NCI-H2171 (cell line): ENCODE measurements around the gene GPRC5D.

Experiments used
- DNase-seq: peaks from one replicate; lab custom pipeline; 2025; lab: John Stamatoyannopoulos, UW

The GPRC5D gene

DNA sequence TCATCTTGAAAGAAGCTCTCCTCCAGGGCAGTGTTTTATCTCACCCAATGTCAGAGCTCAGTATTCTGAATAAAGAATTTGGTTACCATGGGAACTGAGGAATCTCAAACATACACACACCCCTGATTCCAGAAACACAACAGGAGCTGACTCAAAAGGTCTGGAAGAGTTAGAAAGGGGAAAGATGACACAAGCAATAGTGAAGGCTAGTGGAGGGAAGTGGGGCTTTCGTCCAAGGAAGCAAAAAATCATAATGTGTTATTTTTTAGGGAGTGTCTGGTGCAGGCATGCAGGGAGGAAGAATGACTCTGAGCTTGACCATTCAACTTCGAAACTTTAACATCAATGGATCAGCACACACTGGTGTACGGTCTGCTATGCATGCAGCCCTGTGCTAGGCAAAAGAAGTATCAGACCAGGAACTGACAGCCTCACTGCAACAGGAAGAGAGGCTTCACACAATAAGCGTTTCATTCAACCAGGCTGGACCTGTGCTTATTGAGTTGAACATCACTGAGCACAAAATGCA lies 27.8 kb upstream of the GPRC5D start:
- no peak for DNase-seq

GRCh38 chr12:12979126-12979525 lies 27.2 kb upstream of the GPRC5D start:
- DNase-seq: no peak

DNA sequence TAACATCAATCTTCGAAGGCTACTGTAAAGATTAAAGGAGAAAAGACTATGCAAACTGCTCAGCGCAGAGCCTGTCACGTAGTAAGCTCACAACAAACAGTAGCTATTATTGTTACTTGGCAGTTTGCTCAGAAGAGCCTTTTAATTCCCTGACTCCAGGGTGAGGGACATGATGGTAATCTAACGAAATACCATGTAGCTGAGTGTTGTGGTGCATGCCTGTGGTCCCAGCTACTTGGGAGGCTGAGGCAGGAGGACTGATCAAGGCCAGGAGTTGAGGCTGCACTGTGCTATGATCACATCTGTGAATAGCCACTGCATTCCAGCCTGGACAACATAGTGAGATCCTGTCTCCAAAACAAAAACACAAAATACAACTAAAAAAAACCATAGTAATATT lies 25.3 kb upstream of the GPRC5D start:
- DNase-seq: no peak

DNA sequence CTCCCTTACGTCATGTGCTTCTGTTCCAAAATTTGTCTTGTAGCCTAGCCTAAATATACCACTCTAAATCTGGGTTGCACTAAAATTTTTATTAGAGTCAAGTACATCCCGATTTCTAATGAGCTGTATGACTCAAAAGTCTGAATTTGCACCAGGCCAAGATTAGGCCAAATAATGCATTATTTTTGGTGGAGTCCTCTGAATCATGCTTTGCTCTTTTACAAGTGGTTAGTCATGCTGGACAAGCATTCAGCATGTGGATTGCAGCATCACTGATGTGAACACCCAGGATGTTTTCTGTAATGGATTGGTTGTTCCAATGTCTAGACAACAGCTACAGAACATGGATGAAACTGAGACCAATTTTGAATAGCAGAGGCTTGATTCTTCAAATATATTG lies 24.4 kb upstream of the GPRC5D start:
- DNase-seq: no peak

DNA sequence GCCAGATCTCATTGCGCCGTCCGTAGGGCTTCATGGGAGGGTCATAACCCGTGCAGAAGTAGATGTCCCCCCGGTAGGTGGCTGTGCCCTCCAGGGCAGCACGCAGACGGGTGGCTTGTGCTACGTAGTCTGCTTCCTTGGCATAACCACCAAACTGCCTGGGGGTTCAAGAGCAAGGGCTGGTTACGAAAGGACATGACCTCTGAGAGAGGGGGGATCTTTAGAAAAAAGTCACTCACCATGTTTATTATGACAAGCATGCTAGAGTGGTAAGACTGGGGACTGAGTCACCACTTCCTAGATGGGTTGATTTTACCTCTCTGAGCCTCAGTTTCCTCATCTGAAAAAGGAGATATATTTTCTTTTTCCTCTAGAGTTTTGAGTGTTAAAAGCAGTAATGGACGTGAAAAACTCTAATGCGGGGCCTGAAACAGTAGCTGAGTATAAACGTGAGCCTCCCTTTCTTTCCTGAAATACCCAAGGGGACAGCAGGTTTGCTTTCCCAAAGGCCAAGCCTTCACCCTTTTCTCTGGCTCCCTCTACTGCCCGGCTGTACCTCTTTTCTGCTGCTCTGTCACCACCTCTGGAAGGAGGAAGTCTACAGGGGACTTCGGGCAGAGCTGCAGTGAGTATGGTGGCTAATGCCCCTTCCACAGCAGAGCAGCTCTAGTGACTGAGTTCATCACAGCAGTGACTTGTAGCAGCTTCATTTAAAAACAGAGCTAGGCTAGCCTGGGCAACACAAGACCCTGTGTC lies 23.5 kb upstream of the GPRC5D start:
- DNase-seq: no peak

- no peak for DNase-seq
Observed at GRCh38 chr12:12974211-12974610, 22.2 kb upstream of the GPRC5D start.

DNA sequence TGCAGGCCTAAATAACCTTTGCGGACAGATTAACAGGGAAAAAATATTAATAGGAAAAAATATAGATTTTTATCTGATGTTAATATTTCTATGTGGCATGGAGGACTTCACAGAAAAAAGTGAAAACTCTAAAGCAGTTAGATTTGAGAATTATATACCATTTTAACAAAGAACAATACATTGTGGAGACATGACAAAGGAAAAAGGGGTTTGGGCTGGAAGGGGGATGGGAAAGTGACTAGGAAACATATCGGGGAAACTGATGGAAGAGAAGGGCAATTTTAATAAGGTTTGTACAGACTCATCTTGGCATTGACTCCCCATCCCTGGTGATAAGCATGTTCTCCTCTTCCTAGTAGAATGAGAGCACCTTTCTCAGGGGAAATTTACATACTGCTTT lies 21.0 kb upstream of the GPRC5D start:
- DNase-seq: no peak

- no peak for DNase-seq
Observed at GRCh38 chr12:12965836-12966235, 13.9 kb upstream of the GPRC5D start.

- no peak for DNase-seq
Observed at GRCh38 chr12:12964255-12964654, 12.3 kb upstream of the GPRC5D start.

DNA sequence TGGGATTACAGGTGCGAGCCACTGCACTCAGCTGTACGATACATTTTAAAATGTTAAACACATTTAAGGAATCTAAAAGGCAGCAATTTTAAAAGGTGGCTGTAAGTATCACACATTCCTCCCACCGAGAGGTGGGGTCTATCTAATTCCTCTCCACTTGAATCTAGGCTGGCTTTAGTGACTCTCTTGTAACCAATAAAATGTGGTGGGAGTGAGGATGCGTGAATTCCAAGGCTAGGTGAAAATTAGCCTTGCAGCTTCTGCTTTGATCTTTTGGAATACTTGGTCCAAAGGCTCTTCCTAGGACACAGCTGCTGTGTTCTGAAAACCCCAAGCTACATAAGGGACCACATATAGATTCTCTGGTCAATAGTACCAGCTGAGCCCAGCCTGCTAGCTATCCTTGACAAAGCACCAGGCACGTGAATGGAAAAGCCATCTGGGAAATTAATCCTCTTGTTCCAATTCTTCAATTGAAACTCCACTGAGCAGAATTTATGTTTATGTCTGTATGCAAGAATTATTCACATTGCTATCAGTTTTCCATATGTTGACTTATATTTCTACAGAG lies 8.8 kb upstream of the GPRC5D start:
- no peak for DNase-seq

- no peak for DNase-seq
Observed at GRCh38 chr12:12958886-12959285, 6.9 kb upstream of the GPRC5D start.

DNA sequence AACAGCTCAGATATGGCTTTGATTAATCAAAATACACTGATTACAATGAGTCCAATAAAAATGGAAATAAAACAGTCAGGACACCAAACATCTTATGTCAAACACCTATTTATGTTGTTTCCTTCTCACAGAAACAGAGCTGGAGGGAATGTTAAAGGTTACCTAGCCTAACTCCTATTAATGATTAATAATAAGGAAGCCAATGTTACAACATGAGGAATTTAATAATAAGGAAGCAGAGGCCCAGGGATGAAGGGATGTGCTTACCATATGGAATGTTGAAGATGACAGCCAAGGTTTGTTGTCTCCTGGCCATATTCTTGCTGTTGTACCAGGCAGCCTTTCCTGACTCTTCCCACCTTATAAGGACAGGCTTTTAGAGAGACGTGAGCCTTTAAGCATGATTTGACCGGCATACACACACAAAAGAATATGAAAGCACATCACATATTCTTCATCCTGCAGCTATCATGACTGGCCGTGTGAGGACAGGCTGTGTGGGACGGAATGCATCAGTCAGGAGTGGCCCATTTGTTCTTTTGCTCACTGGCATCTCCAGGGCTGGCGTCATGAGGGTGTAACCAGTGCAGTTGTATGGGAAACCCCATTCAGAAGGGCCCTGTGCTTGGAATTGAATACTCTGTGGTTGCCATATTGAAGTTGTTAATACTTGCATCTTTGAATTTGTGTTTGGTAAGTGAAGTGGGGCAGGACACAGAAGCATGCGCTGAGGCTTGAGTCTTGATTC lies 3.1 kb upstream of the GPRC5D start:
- no peak for DNase-seq

DNA sequence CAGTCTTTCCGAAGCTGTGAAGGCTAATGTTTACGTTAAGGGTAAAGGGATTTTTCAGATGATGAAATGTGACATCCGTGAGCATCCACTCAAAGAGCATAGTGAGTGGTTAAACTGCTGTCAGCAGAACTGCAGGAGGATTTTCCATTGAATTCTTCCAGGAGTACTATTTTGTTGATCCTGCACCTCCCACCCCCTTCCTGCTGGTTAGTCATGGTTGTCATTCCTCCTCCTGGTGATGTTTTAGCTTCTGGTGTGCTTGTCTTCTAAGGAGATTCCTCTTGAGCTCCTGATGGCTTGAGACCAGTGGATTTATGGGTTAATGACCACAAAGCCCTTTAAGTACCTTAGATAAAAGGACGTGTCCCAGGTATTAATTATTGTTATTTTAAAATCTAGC lies 2.4 kb upstream of the GPRC5D start:
- no peak for DNase-seq

- DNase-seq: no peak
Observed at GRCh38 chr12:12951504-12951903, 466 bp downstream of the GPRC5D start.

DNA sequence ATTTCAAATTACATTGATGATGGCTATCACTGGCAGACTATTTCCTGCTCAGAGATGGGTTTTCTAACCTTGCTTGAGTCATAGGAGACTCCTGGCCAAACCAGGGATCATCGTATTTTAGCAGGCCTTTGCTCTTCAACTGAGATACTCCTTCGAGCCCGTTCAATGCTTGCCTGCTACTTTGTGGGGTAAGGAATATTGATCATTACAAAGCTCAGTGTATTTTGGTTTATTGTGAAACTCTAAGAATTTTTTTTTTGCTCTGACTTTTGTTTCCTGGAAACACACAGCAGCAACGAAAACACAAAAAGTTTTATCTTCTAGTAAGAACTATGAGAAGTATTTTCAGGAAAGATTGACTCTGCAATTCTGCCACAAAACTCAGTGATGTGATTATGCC lies 4.1 kb downstream of the GPRC5D start:
- no peak for DNase-seq

DNA sequence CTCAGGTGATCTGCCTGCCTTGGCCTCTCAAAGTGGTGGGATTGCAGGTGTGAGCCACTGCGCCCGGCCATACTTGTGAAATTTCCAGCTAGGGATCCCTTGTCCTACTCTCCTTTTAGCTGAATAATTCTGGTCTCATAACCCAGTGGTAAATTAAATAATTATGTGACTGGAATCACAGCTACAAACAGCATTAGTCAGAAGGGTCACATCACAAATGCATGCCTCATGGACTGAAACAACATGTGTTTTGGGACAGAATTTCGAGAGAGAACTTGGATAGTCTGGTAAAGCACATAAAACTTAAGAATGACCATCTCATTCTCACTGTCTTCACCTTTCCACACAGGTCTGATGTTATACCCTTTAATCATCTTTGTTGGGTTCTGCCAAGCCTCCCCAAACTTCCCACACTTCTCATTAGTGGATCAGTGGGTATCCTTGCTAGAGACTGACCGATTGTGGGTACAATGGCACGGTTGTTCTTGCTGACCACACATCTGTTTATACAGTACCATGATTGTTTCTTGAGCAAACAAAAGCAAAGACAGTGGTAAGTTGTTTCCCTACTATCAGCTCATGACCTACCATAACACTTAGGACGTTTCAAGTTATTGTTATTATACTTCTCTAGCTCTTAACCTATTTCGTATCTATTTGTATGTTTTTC lies 5.1 kb downstream of the GPRC5D start:
- DNase-seq: no peak

DNA sequence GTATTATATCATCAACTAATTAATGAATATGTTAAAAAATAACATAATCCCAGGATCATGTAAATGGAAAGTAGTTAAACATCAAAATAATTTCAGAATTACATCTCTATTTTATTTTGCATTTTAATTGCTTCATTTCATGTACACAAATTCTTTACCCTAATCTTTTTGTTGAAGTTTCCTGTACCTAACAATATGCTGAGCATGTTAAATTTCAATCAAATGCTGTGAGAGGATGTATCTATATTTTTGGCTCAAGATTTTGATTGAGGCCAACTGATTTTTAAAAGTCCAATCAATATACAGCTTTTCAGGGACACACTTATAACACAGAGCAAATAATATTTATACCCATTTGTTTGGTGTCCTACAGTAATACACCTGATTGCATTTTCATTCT lies 6.4 kb downstream of the GPRC5D start:
- DNase-seq: no peak

DNA sequence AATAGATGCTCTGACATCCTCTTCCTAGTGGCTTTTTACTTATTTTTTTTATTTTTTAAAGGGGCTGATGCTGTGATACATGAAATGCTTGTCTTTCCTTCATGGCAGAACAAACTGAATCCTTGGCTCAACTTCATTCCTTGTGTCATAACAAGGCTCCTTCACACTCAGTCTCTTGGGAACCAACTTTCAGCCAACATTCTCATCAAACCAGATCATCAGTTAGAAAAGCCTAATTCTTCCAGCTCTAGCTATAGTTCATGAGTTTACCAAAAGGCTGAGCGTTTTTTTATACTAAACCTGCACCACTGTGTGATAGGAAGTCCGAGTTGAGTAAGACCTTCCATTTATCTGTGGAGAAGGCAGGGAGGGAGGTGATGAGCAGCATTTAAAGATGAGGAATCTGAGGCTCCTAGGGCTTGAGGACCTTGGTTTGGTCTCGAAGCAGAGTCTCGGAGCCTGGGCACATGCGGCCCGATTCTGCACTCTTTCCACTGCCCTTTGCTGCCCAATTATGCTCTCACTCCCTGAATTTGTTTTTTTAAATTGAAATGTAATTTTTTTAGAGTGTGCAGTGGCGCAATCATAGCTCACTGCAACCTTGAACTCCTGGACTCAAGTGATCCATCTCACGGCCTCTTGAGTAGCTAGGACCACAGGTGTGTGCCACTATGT lies 8.2 kb downstream of the GPRC5D start:
- no peak for DNase-seq

DNA sequence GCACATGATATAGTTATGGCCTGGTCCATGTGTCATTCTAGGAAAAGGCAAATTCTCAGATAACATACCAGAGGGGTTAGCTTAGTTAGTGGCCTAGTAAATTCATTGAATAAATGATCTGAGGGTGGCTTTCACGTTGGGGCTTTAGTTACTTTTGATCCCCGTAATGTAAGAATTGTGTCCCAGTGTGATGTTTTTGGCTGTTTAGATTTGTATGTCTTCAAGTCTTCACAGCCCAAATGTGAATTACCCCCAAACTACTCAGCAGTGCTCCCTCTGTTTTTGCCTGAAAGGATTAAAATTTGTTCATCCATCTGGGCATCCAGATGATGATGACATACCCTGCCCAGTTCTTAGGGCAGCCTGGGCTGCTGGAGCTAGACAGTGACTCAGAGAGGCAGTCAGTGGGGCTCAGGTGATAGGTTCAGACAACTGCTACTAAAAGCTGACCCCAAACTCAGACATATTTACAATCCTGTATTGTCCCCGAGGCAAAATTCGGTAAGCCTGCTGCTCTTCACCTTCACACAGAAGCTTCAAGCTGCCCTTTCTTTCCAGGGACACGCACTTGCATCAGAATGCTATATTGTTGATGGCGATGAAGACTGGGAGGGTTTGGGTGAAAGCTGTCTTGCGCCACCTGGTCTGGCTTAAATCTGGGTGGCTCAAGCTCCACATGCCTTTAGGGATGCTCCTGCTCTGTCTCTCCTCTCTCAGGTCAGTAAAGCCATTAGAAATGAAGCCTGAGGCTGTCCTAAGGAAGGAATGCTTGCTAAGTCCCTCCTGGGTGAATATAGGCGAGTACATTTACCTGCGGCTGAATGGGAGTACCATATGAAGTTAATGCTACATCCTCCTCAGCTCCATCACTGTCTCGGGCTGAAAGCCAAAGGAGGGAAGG lies 10.3 kb downstream of the GPRC5D start:
- no peak for DNase-seq

GRCh38 chr12:12939888-12940287 lies 12.1 kb downstream of the GPRC5D start:
- DNase-seq: no peak

- no peak for DNase-seq
Observed at GRCh38 chr12:12938541-12938940, 13.4 kb downstream of the GPRC5D start.
